MG63 (cell line): Measurements from ENCODE around the gene PAK6. TPM values are rescaled to one million over a fixed set of nuclear protein-coding genes. Genes with fewer than 3 reads are reported as not detected.

Experiments used
- DNase-seq: peaks from one replicate; pipeline ENCODE4 v3.0.0-alpha.2; 2020
- H3K27me3 ChIP-seq: fragments of 250-450 bp; sonication (Bioruptor Pico); 2 replicates; pipeline ENCODE4 v1.5.1; 2020; ENCODE audit warnings: mild to moderate bottlenecking, moderate library complexity
- H3K36me3 ChIP-seq: fragments of 250-450 bp; sonication (Bioruptor Pico); 2 replicates; pipeline ENCODE4 v1.5.1; 2020; ENCODE audit warnings: mild to moderate bottlenecking, moderate library complexity
- H3K4me3 ChIP-seq: fragments of 250-450 bp; sonication (Bioruptor Pico); 2 replicates; pipeline ENCODE4 v1.5.1; 2020; ENCODE audit warnings: mild to moderate bottlenecking, moderate library complexity
- H3K9me3 ChIP-seq: fragments of 250-450 bp; sonication (Bioruptor Pico); 2 replicates; pipeline ENCODE4 v1.5.1; 2020; ENCODE audit warnings: mild to moderate bottlenecking, moderate library complexity
- total RNA-seq: library from RNA; depleted of rRNA; stranded (reverse); fragments of >200 nt; shearing (Covaris generic); gene quantifications from 2 replicates; pipeline ENCODE4 v1.2.3, GENCODE V29; 2014; ENCODE audit warnings: low replicate concordance

The PAK6 gene
- total RNA-seq, 1 experiment from 2014 or later = 3.9 TPM

GRCh38 chr15:40239404-40239692, 485 bp downstream of the PAK6 start:
- H3K9me3 ChIP-seq = no peaks in the 10 kb centered on the region
- H3K36me3 ChIP-seq = no peaks in the 10 kb centered on the region
- H3K4me3 ChIP-seq = no peak overlapping the region
- DNase-seq = no peak
- H3K27me3 ChIP-seq = no peaks in the 10 kb centered on the region

DNA sequence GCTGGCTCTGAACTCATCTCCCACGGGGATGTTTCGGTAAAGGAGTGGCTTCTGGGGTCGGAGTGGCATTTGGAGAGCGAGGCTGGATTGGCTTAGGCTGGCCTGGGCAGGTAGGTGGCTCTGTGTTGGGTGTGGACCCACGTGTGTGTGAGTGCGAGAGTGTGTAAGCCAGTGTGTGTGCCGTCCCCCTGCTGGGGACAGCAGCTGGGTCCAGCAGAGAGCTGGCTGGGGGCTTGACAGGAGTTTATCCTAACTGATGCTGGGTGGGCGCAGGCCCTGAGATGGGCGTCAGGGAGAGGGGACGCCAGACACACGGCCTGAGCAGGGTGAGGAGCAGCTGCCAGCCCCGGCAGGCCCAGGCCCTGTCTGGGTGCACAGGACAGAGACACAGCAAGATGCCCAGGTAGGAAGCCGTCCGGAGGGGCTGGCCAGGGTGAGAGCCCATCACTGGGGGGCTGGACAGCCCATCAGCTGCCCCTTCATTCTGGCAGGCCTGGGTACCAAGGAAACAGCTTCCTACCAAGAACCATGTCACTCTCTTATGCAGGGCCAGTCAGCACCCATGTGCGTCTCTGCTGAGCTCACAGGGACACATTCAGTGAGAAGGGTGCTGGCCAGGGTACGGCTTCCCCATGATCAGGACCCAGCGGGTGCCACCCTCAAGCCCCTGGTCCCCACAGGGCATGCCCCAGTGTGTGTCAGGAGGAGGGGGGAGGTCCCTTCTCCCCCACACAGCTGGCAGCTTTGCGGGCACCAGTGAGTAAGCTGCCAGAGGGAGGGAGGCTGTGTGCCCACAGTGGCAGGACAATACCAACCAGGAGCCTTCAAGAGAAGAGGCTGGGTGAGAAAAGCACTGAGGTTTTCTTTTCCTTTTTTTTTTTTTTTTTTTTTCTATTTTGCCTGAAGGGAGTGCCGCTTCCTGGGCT, 1.1 kb downstream of the PAK6 start:
- DNase-seq = no peak

DNA sequence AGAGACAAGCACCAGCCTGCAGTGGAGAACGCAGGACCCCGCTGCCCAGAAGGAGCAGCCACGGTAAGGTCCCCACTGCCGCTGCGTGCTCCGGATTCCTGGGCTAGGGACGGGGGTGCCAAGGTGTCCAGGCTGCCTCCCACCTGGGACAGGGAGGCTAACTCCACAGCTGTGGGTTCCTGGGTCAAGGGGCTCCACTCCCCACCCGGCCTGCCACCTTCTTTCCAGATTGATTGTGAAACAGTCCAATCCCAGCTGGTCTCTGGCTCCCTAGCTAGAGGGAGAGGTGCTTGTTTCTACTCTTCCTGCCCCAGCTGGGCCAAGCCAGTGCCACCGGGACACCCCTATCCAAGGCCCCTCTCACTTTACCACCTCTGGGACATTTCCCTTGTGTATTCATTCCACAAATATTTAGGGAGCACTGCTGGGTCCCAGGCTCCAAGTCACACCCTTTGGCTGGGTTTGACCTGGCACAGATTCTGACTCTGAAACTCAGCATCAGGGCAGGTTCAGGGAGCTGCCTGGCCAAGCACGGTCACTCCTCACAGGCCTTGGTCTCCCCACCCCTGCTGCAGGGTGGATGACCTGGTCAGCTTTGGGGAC, 1.9 kb downstream of the PAK6 start:
- H3K36me3 ChIP-seq = no peaks in the 10 kb centered on the region
- no peak overlapping the region for H3K4me3 ChIP-seq
- no peaks in the 10 kb centered on the region for H3K27me3 ChIP-seq
- H3K9me3 ChIP-seq = no peaks in the 10 kb centered on the region
- peak; percentile 41 for DNase-seq

More for the DNA sequence above, 1.1 kb downstream of the PAK6 start:
- H3K9me3 ChIP-seq = no peaks in the 10 kb centered on the region
- no peaks in the 10 kb centered on the region for H3K36me3 ChIP-seq
- H3K27me3 ChIP-seq = no peaks in the 10 kb centered on the region
- H3K4me3 ChIP-seq = no peak overlapping the region

DNA sequence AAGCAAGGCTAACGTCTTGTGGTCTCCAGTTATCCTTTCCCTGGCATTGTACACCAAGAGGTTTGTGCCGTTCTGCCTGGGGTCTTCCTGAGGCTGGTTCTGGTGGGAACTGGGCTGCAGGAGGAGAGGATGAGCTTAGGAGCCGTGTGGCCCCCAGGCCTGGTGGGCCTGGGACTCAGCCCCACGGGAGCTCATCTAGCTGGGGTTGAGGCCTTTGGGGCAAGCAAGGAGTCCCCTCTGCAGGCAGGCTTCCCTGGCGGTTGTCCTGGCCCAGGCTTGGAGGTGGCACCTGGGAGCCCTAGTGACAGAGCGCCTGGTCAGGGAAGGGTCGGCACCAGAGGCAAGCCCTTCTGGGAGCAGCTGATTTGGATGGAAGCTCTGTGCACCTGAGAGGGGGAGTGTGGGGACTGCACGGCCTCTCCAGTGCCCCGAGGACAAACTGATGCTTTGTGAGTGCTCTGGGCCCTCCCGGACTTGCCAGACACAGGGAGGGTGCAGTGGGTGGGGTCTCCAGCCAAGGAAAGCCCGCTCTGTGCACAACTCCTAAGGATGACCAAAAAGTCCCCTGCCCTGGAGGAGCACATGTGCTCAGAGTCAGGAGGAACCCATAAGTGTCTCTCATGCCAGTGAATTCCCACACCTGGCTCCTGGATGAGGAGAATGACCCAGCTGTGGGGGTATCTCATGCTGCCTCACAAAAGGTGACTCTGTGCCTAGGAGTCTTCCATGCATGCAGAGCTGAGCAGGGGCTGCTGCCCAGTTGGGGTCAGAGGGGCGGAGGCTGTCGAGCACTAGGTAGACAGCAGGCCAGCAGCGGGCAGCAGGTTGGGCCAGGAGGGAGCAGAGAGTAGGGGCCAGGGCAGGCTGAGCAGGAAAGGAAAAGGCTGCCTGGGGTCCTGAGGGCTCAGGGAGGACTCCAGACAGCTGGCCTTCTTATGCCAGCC, 2.7 kb downstream of the PAK6 start:
- H3K9me3 ChIP-seq = no peaks in the 10 kb centered on the region
- no peak for DNase-seq
- no peaks in the 10 kb centered on the region for H3K27me3 ChIP-seq
- H3K4me3 ChIP-seq = no peak overlapping the region
- H3K36me3 ChIP-seq = no peaks in the 10 kb centered on the region

DNA sequence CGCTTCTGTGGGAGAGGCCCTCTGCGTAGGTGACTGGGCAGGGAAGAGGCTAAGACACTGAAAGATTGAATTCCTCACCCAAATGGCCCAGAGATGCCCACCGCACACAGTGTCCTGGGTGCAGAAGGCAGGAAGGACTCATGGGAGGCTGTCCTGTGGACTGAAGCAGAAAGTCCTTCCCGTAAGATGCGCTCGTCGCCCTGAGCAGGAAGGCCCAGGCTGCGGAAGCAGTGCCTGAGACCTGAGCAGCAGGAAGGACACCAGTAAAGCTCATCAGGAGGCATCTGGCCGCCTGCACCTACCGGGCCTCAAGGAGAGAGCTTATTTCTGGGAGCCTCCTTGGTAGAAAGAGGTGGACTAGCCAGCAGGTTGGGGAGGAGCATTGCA, 3.3 kb downstream of the PAK6 start:
- DNase-seq = no peak
- Histone ChIP-seq H3K27me3 (no peaks in the 10 kb centered on the region), H3K36me3 (no peaks in the 10 kb centered on the region), H3K4me3 (no peak overlapping the region), H3K9me3 (no peaks in the 10 kb centered on the region)

DNA sequence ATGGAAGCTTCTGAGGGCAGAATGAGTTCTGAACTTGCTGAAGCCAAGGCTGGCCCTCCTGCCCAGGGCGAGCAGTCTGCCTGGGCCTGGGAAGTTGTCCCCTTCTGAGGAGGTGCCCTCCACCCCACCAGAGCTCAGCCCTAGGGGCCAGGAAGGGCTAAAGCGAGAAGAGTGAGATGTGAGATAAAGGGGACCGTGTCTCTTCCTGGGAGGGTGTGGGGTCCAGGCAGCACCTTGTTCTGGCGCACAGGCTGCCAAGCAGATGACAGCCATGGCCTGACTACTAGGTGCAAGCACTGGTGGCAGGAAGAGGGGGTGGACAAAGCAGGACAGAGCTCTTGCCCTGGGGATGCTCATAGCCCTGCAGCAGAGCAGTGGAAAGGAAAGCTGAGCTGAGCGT, 3.7 kb downstream of the PAK6 start:
- Histone ChIP-seq H3K4me3 (no peak overlapping the region), H3K36me3 (no peaks in the 10 kb centered on the region), H3K9me3 (no peaks in the 10 kb centered on the region), H3K27me3 (no peaks in the 10 kb centered on the region)
- DNase-seq = no peak

- H3K36me3 ChIP-seq = no peaks in the 10 kb centered on the region
- H3K27me3 ChIP-seq = no peaks in the 10 kb centered on the region
- no peaks in the 10 kb centered on the region for H3K9me3 ChIP-seq
- H3K4me3 ChIP-seq = no peak overlapping the region
- DNase-seq = no peak
Measured at GRCh38 chr15:40243126-40243810, 4.4 kb downstream of the PAK6 start.

DNA sequence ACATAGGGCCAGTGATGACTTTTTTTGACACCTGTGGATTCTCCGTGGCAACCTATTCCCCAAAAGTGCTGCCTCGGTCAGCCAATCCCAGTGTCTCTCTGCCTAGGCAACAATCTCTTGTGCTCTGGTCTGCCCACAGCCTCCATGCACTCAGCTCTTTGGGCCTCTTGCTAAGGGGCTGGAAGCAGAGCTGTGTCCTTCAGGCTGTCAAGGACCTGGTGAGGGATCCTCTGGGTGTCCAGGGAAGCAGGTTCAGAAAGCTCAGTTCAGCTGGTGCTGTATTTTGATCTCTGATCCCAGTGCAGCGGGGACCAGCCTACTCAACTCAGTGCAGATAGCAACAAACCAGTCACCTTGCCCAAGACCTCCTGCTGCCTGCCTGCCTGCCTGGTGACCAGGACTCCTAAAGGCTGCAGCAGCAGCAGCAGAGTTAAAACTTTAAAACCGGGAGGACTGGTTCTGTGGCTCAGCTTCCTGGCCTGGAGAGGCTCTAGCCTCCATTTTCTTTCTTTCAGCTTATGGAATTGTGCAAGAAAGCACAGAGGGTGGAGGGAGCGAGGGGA, 6.2 kb downstream of the PAK6 start:
- Histone ChIP-seq H3K36me3 (no peaks in the 10 kb centered on the region), H3K27me3 (no peaks in the 10 kb centered on the region), H3K4me3 (no peak overlapping the region), H3K9me3 (no peaks in the 10 kb centered on the region)
- no peak for DNase-seq

DNA sequence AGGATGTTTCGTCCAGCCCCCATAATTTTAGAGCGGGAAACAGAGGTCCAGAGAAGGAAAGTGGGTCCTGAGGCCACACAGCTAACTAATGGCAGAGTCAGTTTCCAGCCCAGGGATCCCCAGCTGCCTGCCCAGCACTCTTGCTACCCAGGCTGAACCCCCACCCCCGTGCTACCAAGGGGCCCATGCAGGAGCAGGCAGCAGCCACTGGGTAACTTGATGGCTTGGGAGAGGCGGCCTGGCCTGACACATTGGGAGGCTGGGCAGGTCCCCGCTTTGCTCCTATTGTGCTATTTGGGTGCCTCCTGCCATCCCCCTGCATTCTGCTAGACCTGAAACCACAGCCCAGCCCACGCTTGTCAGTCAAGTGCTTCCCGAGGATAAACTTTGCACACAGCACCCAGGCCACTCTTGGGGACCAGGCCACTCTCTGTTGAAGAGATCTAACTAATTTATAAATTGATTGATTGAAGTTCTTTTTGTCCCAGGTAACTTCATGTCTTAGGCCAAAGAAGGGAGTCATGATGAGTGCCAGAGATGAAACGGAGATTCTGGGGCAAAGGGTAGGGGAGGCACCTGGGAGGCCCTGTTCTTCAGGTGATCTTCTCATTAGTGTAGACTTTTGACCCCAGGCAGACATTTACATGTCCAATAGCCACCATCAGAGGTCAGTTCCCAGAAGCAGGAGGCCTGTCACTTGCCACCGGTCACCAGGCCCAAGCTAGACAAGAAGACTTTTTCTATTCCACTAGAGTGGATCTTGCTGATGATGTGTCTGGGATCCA, 7.0 kb downstream of the PAK6 start:
- no peak for DNase-seq
- no peaks in the 10 kb centered on the region for H3K27me3 ChIP-seq
- H3K4me3 ChIP-seq = no peak overlapping the region
- no peaks in the 10 kb centered on the region for H3K9me3 ChIP-seq
- H3K36me3 ChIP-seq = no peaks in the 10 kb centered on the region

DNA sequence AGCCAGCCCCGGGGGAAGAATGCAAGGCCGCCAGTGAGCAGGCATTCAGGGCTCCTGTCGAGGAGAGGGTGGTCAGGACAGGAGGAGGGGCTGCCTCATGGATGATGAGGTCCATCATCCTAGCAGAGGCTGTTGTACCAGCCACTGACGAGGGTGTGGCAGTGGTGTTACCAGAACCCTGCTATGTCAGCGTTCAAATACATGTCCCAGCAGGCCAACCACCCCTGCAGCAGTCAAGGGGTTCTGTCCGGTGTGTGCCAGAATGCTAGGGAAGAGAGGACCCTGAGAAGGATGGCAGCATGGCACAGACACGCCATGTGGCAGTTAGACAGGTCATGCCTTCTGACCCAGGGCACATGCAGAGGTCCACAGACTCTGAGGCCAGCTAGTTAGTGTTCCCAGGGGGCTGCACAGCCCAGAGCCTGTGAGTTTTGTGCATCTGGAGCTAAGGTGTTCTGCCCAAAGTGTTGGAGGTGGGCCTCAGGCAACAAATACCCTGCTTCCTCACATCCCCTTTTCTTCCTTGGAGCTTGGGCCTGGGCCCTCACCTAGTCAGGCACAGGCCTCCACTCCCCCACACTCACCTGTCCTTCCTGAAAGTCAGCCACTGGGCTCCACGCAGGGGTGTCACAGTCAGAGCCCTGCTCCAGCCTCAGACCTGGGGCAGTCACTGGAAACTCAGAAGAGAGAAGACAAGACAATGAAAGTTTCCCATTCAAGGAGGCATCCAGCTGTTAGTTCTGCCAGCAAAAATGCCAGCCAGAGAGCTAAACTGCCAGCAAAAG, 7.8 kb downstream of the PAK6 start:
- no peaks in the 10 kb centered on the region for H3K36me3 ChIP-seq
- no peak for DNase-seq
- H3K27me3 ChIP-seq = no peaks in the 10 kb centered on the region
- H3K4me3 ChIP-seq = no peak overlapping the region
- H3K9me3 ChIP-seq = no peaks in the 10 kb centered on the region

GRCh38 chr15:40247406-40247971, 8.6 kb downstream of the PAK6 start:
- no peak for DNase-seq
- H3K9me3 ChIP-seq = no peaks in the 10 kb centered on the region
- no peak overlapping the region for H3K4me3 ChIP-seq
- H3K36me3 ChIP-seq = no peaks in the 10 kb centered on the region
- H3K27me3 ChIP-seq = no peaks in the 10 kb centered on the region

- no peaks in the 10 kb centered on the region for H3K9me3 ChIP-seq
- H3K4me3 ChIP-seq = no peak overlapping the region
- no peaks in the 10 kb centered on the region for H3K36me3 ChIP-seq
- no peaks in the 10 kb centered on the region for H3K27me3 ChIP-seq
- no peak for DNase-seq
Measured at GRCh38 chr15:40248006-40248783, 9.3 kb downstream of the PAK6 start.

DNA sequence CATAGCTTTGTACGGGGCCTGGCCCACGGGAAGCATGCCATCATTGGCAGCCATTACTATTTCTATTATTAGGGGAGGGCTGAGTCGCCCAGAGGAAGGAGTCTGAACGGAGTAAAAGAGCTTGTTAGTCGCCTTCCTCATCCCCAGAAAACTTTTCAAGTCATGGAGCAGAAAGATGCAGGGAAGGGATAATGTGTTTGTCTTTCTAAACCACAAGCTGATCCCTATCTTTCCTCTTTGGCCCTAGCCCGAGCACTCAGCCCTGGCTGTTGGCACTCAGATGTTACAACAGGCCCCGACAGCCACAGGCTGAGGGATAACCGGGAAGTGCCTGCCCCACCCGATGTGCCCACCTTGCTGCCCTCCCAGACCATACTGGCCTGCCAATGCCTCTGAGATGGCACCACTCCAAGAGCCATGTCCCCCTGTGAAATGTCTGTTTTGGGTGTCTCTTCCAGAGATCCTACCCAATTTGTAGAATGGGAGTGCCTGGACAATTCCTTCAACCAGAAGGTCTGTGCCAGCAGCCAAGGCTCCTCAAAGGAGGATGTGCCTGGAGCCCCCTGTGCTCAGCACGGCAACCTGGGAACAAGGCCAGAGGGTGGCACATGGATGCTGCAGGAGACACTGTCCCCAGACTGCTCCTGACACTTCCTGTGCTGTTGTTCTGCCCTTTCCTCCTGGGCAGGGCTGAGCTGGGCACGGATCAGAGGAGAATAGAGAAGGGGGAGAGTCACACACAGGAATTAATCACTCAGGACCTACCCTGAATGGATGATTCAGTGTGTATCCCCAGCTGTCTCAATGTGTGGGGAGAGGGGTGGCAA, 10.8 kb downstream of the PAK6 start:
- Histone ChIP-seq H3K36me3 (no peaks in the 10 kb centered on the region), H3K4me3 (no peak overlapping the region), H3K27me3 (no peaks in the 10 kb centered on the region), H3K9me3 (no peaks in the 10 kb centered on the region)
- no peak for DNase-seq

DNA sequence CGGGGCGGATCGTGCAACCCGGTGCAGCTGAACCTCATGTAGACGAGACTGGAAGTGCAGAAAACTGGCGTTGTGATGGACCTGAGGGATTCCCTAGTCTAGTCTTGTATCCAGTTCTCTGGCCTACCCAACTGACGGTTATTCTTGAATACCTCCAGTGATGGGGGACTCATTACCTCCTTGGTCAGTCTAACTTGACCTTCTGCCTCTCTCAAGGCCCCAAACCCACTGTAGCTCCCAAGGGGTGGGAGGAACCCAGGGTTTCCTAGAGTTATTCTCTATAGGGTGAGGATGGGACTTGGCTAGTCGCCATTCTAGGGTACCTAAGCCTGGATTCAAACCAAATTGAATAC, 11.4 kb downstream of the PAK6 start:
- Histone ChIP-seq H3K4me3 (no peak overlapping the region), H3K9me3 (no peaks in the 10 kb centered on the region), H3K36me3 (no peaks in the 10 kb centered on the region), H3K27me3 (no peaks in the 10 kb centered on the region)
- no peak for DNase-seq
